ENCODE data around the gene TMEM132C.

TMEM132C gene

GRCh38 chr12:128423205-128423604 is 156.2 kb downstream of the TMEM132C start:
- H3K4me3 ChIP-seq (replicated peaks; ENCODE audit: low read depth, low read length): no peak overlapping the region
- TF ChIP-seq, protein P1, sequence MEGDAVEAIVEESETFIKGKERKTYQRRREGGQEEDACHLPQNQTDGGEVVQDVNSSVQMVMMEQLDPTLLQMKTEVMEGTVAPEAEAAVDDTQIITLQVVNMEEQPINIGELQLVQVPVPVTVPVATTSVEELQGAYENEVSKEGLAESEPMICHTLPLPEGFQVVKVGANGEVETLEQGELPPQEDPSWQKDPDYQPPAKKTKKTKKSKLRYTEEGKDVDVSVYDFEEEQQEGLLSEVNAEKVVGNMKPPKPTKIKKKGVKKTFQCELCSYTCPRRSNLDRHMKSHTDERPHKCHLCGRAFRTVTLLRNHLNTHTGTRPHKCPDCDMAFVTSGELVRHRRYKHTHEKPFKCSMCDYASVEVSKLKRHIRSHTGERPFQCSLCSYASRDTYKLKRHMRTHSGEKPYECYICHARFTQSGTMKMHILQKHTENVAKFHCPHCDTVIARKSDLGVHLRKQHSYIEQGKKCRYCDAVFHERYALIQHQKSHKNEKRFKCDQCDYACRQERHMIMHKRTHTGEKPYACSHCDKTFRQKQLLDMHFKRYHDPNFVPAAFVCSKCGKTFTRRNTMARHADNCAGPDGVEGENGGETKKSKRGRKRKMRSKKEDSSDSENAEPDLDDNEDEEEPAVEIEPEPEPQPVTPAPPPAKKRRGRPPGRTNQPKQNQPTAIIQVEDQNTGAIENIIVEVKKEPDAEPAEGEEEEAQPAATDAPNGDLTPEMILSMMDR (IDR thresholded peaks at IDR 0.05; ENCODE audit: low read length, missing control alignments): no peak
- no peak for DNase-seq (ENCODE audit: low read depth)

GRCh38 chr12:128424931-128425431 is 158.0 kb downstream of the TMEM132C start:
- TF ChIP-seq, protein P1 (IDR thresholded peaks at IDR 0.05; ENCODE audit: low read length, missing control alignments): no peak
- no peak for DNase-seq (ENCODE audit: low read depth)
- no peak overlapping the region for H3K4me3 ChIP-seq (replicated peaks; ENCODE audit: low read depth, low read length)

- H3K4me3 ChIP-seq (replicated peaks; ENCODE audit: low read depth, low read length): no peak overlapping the region
- TF ChIP-seq, protein P1 (IDR thresholded peaks at IDR 0.05; ENCODE audit: low read length, missing control alignments): no peak
- DNase-seq (ENCODE audit: low read depth): no peak
Observed at GRCh38 chr12:128425666-128426331, 158.8 kb downstream of the TMEM132C start.

GRCh38 chr12:128426511-128426910 is 159.5 kb downstream of the TMEM132C start:
- TF ChIP-seq, protein P1 (IDR thresholded peaks at IDR 0.05; ENCODE audit: low read length, missing control alignments): no peak
- H3K4me3 ChIP-seq (replicated peaks; ENCODE audit: low read depth, low read length): no peak overlapping the region
- DNase-seq (ENCODE audit: low read depth): no peak

DNA sequence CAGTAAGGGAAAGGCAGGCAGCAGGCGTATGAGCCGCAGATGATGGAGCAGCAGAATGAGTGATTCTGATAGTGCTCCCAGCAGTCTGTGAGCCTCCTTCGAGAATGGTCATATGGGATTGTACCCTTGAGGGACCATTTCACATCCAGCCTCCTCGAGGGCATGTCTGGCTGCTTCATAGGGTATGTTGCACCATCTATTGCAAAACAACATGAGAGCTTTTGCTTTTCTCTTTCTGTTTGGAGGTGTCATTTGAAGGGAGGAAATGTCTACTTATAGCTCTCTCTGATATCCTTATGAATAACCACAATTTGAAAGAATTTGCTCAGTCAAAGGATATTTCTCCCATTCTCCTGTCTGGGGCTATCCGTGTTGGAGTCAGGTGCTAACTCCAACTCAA is 172.8 kb downstream of the TMEM132C start:
- TF ChIP-seq, protein P1 (IDR thresholded peaks at IDR 0.05; ENCODE audit: low read length, missing control alignments): no peak

GRCh38 chr12:128442096-128442495 is 175.1 kb downstream of the TMEM132C start:
- TF ChIP-seq, protein P1 (IDR thresholded peaks at IDR 0.05; ENCODE audit: low read length, missing control alignments): no peak
- no peak overlapping the region for H3K4me3 ChIP-seq (replicated peaks; ENCODE audit: low read depth, low read length)
- no peak for DNase-seq (ENCODE audit: low read depth)

More for the DNA sequence above, 172.8 kb downstream of the TMEM132C start:
- H3K4me3 ChIP-seq (replicated peaks; ENCODE audit: low read depth, low read length): no peak overlapping the region
- no peak for DNase-seq (ENCODE audit: low read depth)

GRCh38 chr12:128444598-128444997 is 177.6 kb downstream of the TMEM132C start:
- TF ChIP-seq, protein P1 (IDR thresholded peaks at IDR 0.05; ENCODE audit: low read length, missing control alignments): no peak
- no peak overlapping the region for H3K4me3 ChIP-seq (replicated peaks; ENCODE audit: low read depth, low read length)
- DNase-seq (ENCODE audit: low read depth): no peak
